ENCODE measurements around the gene FAM83F.
A peak's percentile ranks its signal among the peaks of the same experiment; 100 is the strongest.

The FAM83F gene

GRCh38 chr22:39962071-39962470 is 32.7 kb upstream of the FAM83F start:
- DNase-seq (ENCODE audit: low read depth, low spot score), result no peak
- peak overlapping the region; percentile 37 for H3K27ac ChIP-seq

GRCh38 chr22:39965748-39966147 is 29.0 kb upstream of the FAM83F start:
- no peak for DNase-seq (ENCODE audit: low read depth, low spot score)
- no peak overlapping the region for H3K27ac ChIP-seq

GRCh38 chr22:39966470-39966869 is 28.3 kb upstream of the FAM83F start:
- H3K27ac ChIP-seq, result peak overlapping the region; percentile 61
- no peak for DNase-seq (ENCODE audit: low read depth, low spot score)

GRCh38 chr22:39967103-39967829 is 27.5 kb upstream of the FAM83F start:
- peak overlapping the region; percentile 61 for H3K27ac ChIP-seq
- no peak for DNase-seq (ENCODE audit: low read depth, low spot score)

- H3K27ac ChIP-seq, result no peak overlapping the region
- no peak for DNase-seq (ENCODE audit: low read depth, low spot score)
Measured at GRCh38 chr22:39967996-39968972, 26.5 kb upstream of the FAM83F start.

GRCh38 chr22:39970742-39971141 is 24.0 kb upstream of the FAM83F start:
- H3K27ac ChIP-seq, result no peak overlapping the region
- no peak for DNase-seq (ENCODE audit: low read depth, low spot score)

- DNase-seq (ENCODE audit: low read depth, low spot score), result no peak
- H3K27ac ChIP-seq, result no peak overlapping the region
Measured at GRCh38 chr22:39972641-39973040, 22.1 kb upstream of the FAM83F start.

GRCh38 chr22:39973656-39974055 is 21.1 kb upstream of the FAM83F start:
- no peak overlapping the region for H3K27ac ChIP-seq
- no peak for DNase-seq (ENCODE audit: low read depth, low spot score)

- H3K27ac ChIP-seq, result no peak overlapping the region
- no peak for DNase-seq (ENCODE audit: low read depth, low spot score)
Measured at GRCh38 chr22:39974065-39974464, 20.7 kb upstream of the FAM83F start.

- no peak overlapping the region for H3K27ac ChIP-seq
- DNase-seq (ENCODE audit: low read depth, low spot score), result no peak
Measured at GRCh38 chr22:39979048-39979447, 15.7 kb upstream of the FAM83F start.

GRCh38 chr22:39979458-39979857 is 15.3 kb upstream of the FAM83F start:
- no peak for DNase-seq (ENCODE audit: low read depth, low spot score)

GRCh38 chr22:39980596-39980995 is 14.2 kb upstream of the FAM83F start:
- no peak for DNase-seq (ENCODE audit: low read depth, low spot score)
- H3K27ac ChIP-seq, result no peak overlapping the region

More at GRCh38 chr22:39979458-39979857, 15.3 kb upstream of the FAM83F start:
- no peak overlapping the region for H3K27ac ChIP-seq

- DNase-seq (ENCODE audit: low read depth, low spot score), result no peak
- no peak overlapping the region for H3K27ac ChIP-seq
Measured at GRCh38 chr22:39983346-39983745, 11.4 kb upstream of the FAM83F start.

- peak overlapping the region; percentile 67 for H3K27ac ChIP-seq
- DNase-seq (ENCODE audit: low read depth, low spot score), result no peak
Measured at GRCh38 chr22:39984006-39984405, 10.7 kb upstream of the FAM83F start.

- H3K27ac ChIP-seq, result peak overlapping the region; percentile 67
- DNase-seq (ENCODE audit: low read depth, low spot score), result no peak
Measured at GRCh38 chr22:39984746-39985145, 10.0 kb upstream of the FAM83F start.

- peak; percentile 39 for DNase-seq (ENCODE audit: low read depth, low spot score)
- H3K27ac ChIP-seq, result peak overlapping the region; percentile 67
Measured at GRCh38 chr22:39985383-39986035, 9.2 kb upstream of the FAM83F start.

- H3K27ac ChIP-seq, result peak overlapping the region; percentile 18
- DNase-seq (ENCODE audit: low read depth, low spot score), result no peak
Measured at GRCh38 chr22:39988386-39989114, 6.2 kb upstream of the FAM83F start.

- no peak overlapping the region for H3K27ac ChIP-seq
- DNase-seq (ENCODE audit: low read depth, low spot score), result no peak
Measured at GRCh38 chr22:39989633-39990032, 5.1 kb upstream of the FAM83F start.

- DNase-seq (ENCODE audit: low read depth, low spot score), result no peak
- no peak overlapping the region for H3K27ac ChIP-seq
Measured at GRCh38 chr22:39990686-39991085, 4.1 kb upstream of the FAM83F start.

Data from epithelial cell of prostate (primary cell).